Neural progenitor cell (in vitro differentiated cells): ENCODE measurements around the gene PTPRN2.

Experiments
- EZH2phosphoT487 ChIP-seq: fragments of 200-600 bp; sonication (generic); IDR thresholded peaks from 2 replicates; pipeline ENCODE4 v1.6.1; 2017; ENCODE audit warnings: antibody characterized with exemption
- TF ChIP-seq, protein P1 (sequence below): fragments of 200-600 bp; sonication (generic); IDR thresholded peaks from 2 replicates; pipeline ENCODE4 v1.5.1; 2017; ENCODE audit warnings: antibody characterized with exemption, mild to moderate bottlenecking

DNA sequence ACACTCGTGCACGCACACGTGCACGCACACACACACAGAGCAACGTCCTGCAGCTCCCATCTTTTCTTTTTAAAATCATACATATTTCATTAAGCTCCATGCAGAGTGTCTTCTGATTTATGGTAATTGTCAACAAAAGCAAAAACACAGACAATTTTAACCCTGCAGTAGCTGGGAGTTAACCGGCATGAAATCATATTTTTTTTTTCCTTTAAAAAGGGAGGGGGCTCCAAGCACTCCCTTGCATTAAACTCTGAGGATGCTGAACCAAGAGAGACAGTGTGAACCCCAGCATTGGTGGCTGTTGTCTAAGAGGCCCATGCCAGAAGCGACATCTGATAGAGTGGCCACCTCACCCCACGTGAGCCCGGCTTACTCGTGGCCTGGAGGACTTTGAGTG, 708.2 kb downstream of the PTPRN2 start:
- TF ChIP-seq, protein P1, sequence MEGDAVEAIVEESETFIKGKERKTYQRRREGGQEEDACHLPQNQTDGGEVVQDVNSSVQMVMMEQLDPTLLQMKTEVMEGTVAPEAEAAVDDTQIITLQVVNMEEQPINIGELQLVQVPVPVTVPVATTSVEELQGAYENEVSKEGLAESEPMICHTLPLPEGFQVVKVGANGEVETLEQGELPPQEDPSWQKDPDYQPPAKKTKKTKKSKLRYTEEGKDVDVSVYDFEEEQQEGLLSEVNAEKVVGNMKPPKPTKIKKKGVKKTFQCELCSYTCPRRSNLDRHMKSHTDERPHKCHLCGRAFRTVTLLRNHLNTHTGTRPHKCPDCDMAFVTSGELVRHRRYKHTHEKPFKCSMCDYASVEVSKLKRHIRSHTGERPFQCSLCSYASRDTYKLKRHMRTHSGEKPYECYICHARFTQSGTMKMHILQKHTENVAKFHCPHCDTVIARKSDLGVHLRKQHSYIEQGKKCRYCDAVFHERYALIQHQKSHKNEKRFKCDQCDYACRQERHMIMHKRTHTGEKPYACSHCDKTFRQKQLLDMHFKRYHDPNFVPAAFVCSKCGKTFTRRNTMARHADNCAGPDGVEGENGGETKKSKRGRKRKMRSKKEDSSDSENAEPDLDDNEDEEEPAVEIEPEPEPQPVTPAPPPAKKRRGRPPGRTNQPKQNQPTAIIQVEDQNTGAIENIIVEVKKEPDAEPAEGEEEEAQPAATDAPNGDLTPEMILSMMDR: no peak
- TF ChIP-seq EZH2phosphoT487: no peak
